Left renal cortex interstitium (tissue), 4 donors: Measurements from ENCODE around the gene FGD5. TPM values are rescaled to one million over a fixed set of nuclear protein-coding genes. Genes with fewer than 3 reads are reported as not detected.
A peak's percentile ranks its signal among the peaks of the same experiment; 100 is the strongest.

Experiments used
- DNase-seq, 4 donors: peaks; one replicate each; pipeline ENCODE4 v3.0.0-alpha.2; 2013; ENCODE audit warnings: low read depth in 4 of 4, low spot score in 2 of 4, missing footprints in 1 of 4
- polyA plus RNA-seq, 4 donors: library from polyadenylated mRNA; unstranded; fragments of 120-200 nt; gene quantifications; one replicate each; pipeline ENCODE4 v1.2.1, GENCODE V29; 2013; ENCODE audit not compliant: insufficient read length in 4 of 4

FGD5 gene
- polyA plus RNA-seq, 4 donors = 21.0 to 25.0 (median 23.2) TPM

GRCh38 chr3:14948609-14949038, 129.9 kb downstream of the FGD5 start:
- peak in 2 of 4 donors; percentile 41 to 47 for DNase-seq

DNA sequence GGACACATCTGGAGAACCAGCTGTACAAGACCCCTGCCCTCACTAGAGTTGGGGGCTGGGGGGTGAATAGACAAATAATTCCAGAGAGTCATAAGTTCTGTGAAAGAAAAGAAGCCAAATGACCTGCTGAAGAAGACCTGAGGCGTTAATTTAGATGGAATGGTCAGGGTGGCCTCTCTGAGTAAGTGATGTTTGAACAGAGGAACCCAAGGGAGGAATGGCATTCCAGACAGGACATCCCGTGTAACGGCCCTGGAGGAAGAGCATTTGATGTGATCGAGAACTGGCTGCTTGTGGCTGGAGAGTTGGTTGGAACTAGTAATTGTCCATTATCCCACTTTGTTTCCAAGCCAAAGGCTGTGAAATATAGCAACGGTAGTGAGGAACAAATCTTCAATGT, 130.4 kb downstream of the FGD5 start:
- no peak for DNase-seq

DNA sequence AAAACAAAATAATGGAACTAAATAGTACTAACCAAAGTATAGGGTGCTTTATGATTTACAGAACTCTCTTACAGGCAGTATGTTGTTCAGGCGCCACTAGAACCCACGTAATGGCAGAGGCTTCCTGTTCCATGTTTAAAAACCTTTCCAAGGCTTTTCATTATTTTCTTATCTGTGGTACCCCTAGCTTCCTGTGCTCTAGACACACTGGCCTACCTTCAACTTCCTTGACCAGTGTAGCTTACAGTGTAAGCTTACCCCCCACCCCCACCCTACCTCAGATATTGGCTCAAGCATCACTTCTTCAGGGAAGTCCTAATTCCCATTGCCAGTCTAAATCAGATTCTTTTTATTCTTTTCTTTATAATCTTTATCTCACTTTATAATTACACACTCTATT, 131.5 kb downstream of the FGD5 start:
- no peak for DNase-seq

DNA sequence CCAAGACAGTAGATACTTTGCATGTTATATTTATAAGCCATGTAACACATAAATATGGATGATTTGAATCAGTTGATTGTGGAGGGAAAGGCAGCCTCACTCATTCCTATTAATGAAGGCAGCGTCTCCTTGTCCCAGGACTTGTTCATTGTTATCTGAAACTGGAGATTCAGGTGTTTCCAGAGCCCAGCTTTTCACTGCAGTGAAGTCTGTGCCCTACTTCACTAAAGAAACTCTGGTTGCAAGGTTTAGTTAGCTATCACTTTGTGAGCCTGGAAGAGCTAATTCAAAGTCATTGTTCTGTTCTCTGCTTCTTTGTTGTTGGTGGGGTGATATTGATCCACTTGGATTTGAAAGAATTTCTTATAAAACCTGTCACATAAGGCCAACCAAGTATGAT, 138.4 kb downstream of the FGD5 start:
- no peak for DNase-seq

GRCh38 chr3:14957925-14958324, 139.2 kb downstream of the FGD5 start:
- DNase-seq = no peak

- DNase-seq = no peak
These were observed 140.7 kb downstream of the FGD5 start for GRCh38 chr3:14959359-14959943.

GRCh38 chr3:14962762-14963161, 144.0 kb downstream of the FGD5 start:
- DNase-seq = no peak

DNA sequence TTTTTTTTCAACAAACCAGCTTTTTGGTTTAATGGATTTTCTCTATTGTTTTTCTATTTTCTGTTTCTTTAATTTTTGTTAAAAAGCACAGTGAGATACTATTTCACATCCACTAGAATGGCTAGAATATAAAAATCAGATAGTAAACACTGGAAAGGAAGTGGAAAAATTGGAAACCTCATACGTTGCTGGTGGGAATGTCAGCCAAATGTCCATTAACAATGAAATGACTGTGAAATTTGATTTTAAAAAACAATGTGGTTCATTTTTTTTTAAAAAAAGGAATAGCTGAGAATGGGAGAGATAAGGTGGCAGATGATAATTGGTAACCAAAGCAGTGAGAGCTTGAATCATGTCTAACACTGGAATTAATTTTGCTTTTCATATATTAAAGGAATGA, 148.5 kb downstream of the FGD5 start:
- no peak for DNase-seq

GRCh38 chr3:14969671-14970070, 150.9 kb downstream of the FGD5 start:
- DNase-seq = no peak

- no peak for DNase-seq
These were observed 157.6 kb downstream of the FGD5 start for GRCh38 chr3:14976317-14976716.

DNA sequence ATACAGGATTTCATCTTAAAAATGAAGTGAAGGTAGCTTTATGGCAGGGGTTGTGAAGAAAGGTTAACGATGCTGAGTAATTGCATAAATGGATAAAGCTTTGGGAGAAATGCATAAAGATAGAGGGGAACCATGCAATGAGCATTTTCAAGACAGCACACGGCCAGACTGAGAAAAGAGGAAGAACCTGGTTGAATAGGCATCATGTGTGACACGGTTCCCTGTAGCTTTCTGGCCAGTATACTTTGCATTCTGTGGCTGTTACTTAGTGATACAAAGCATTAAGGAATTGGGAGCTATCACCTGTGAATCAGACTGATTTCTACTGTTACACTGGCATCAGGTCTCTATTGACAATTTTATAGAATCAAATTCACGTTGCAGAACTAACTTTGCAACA, 161.9 kb downstream of the FGD5 start:
- no peak for DNase-seq

Other genes starting within 250 kb of the FGD5 start
- gene CCDC174, start 167.2 kb upstream of the FGD5 start, polyA plus RNA-seq = 10 to 100 TPM; 27.2 to 37.6 (median 34.4) TPM
- under 1 TPM; 0.19 to 0.56 (median 0.31) TPM for gene C3orf20, start 143.8 kb upstream of the FGD5 start, polyA plus RNA-seq
- 10 to 100 TPM; 33.9 to 63.5 (median 48.2) TPM for gene NR2C2, start 128.6 kb downstream of the FGD5 start, polyA plus RNA-seq
- gene MRPS25, start 246.4 kb downstream of the FGD5 start, polyA plus RNA-seq = 100 to 1,000 TPM in 1 of 4 donors, 10 to 100 TPM in 3; 49.7 to 106 (median 74.3) TPM